ENCODE data around the gene NBPF4.

The NBPF4 gene

GRCh38 chr1:108190001-108190634 lies 53.8 kb downstream of the NBPF4 start:
- H3K27ac ChIP-seq (ENCODE audit: low read depth, low read length), result no peak overlapping the region
- peaks cover 34% of the 10 kb centered on the region for H3K36me3 ChIP-seq (ENCODE audit: control insufficient read depth, insufficient read depth, low read length)
- no peak overlapping the region for H3K9ac ChIP-seq (ENCODE audit: low read length)
- H3K9me3 ChIP-seq (ENCODE audit: control insufficient read depth, insufficient read depth, low read depth, low read length), result peaks cover 21% of the 10 kb centered on the region
- H3K4me3 ChIP-seq (ENCODE audit: low read depth, low read length), result no peak overlapping the region
- no peaks in the 10 kb centered on the region for H3K27me3 ChIP-seq (ENCODE audit: control insufficient read depth, insufficient read depth, low read length)
- no peaks in the 10 kb centered on the region for H3K4me1 ChIP-seq (ENCODE audit: control insufficient read depth, insufficient read depth, low read length)

DNA sequence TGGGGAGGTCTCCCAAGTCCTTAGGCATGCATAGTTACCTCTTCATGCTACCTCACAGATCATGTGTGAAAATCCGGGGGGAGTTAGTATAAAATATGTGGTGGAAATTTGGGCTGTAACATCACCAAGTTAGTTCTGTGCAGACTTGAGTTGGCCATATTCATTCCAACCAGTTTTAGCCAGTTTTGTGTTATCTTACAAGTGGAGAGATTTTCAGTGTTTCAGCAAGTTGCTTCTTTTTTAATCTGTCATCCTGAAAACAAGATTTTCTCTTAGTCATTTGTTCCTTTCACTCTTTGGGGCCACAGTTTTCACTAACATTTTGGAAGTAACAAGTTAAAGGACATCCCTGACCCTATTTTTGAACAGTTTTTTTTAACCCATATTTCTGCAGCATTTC lies 55.1 kb downstream of the NBPF4 start:
- no peak overlapping the region for H3K27ac ChIP-seq (ENCODE audit: low read depth, low read length)
- H3K27me3 ChIP-seq (ENCODE audit: control insufficient read depth, insufficient read depth, low read length), result no peaks in the 10 kb centered on the region
- H3K4me1 ChIP-seq (ENCODE audit: control insufficient read depth, insufficient read depth, low read length), result no peaks in the 10 kb centered on the region
- no peak overlapping the region for H3K9ac ChIP-seq (ENCODE audit: low read length)
- H3K9me3 ChIP-seq (ENCODE audit: control insufficient read depth, insufficient read depth, low read depth, low read length), result peaks cover 20% of the 10 kb centered on the region
- no peak overlapping the region for H3K4me3 ChIP-seq (ENCODE audit: low read depth, low read length)
- H3K36me3 ChIP-seq (ENCODE audit: control insufficient read depth, insufficient read depth, low read length), result peaks cover 36% of the 10 kb centered on the region

DNA sequence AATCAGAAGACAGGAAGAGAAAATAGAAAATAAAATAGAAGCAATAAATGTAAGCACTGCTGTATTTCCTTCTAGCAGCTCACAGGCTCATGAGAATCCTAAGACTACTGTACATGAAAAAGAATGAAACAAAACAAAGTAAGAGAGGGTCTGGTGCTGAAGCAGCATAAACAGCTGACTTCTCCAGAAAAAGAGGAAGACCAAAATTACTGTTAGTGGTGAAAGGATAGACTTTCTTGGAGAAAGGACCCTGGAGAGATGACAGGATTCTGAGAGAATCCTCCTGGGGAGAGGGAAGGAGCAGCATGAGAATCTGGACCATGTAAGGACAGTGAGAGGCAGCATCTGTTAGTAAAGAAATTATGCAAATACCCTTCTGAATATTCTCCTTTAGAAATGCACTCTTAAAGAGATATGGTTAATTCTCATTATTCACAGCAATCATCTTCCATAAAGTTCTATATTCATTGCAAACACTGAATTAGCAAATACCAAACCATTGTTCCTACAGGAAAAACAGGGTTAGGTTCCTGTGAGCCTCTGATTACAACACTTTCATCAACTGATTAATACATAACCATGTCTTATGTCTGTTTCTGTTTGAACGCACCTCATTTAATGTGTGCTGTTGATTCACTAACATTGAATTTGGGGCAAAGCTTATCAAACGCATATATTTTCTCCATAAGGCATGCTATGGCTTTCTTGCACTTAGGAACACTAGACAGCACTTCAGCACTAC lies 60.7 kb downstream of the NBPF4 start:
- Histone ChIP-seq H3K4me3 (ENCODE audit: low read depth, low read length) (no peak overlapping the region), H3K27me3 (ENCODE audit: control insufficient read depth, insufficient read depth, low read length) (no peaks in the 10 kb centered on the region), H3K4me1 (ENCODE audit: control insufficient read depth, insufficient read depth, low read length) (no peaks in the 10 kb centered on the region), H3K9ac (ENCODE audit: low read length) (no peak overlapping the region), H3K36me3 (ENCODE audit: control insufficient read depth, insufficient read depth, low read length) (peaks cover 56% of the 10 kb centered on the region), H3K27ac (ENCODE audit: low read depth, low read length) (no peak overlapping the region), H3K9me3 (ENCODE audit: control insufficient read depth, insufficient read depth, low read depth, low read length) (peaks cover 4% of the 10 kb centered on the region)

- Histone ChIP-seq H3K27ac (ENCODE audit: low read depth, low read length) (no peak overlapping the region), H3K4me1 (ENCODE audit: control insufficient read depth, insufficient read depth, low read length) (no peaks in the 10 kb centered on the region), H3K9ac (ENCODE audit: low read length) (no peak overlapping the region), H3K36me3 (ENCODE audit: control insufficient read depth, insufficient read depth, low read length) (peaks cover 76% of the 10 kb centered on the region), H3K4me3 (ENCODE audit: low read depth, low read length) (no peak overlapping the region), H3K9me3 (ENCODE audit: control insufficient read depth, insufficient read depth, low read depth, low read length) (peaks cover 26% of the 10 kb centered on the region), H3K27me3 (ENCODE audit: control insufficient read depth, insufficient read depth, low read length) (no peaks in the 10 kb centered on the region)
Observed at GRCh38 chr1:108179018-108179417, 64.9 kb downstream of the NBPF4 start.
